PC-9 (cell line): Measurements from ENCODE around the gene SLCO4A1.

Source experiments
- EZH2 ChIP-seq: fragments of 200-600 bp; sonication (generic); IDR thresholded peaks from 2 replicates; pipeline ENCODE4 v1.8.0; 2017; ENCODE audit warnings: antibody characterized with exemption, low read depth
- TF ChIP-seq, protein P1 (sequence below): fragments of 200-600 bp; sonication (generic); conservative IDR thresholded peaks from 2 replicates; pipeline ENCODE4 v1.6.1; 2017; ENCODE audit warnings: mixed run types, antibody characterized with exemption, mild to moderate bottlenecking, moderate library complexity

DNA sequence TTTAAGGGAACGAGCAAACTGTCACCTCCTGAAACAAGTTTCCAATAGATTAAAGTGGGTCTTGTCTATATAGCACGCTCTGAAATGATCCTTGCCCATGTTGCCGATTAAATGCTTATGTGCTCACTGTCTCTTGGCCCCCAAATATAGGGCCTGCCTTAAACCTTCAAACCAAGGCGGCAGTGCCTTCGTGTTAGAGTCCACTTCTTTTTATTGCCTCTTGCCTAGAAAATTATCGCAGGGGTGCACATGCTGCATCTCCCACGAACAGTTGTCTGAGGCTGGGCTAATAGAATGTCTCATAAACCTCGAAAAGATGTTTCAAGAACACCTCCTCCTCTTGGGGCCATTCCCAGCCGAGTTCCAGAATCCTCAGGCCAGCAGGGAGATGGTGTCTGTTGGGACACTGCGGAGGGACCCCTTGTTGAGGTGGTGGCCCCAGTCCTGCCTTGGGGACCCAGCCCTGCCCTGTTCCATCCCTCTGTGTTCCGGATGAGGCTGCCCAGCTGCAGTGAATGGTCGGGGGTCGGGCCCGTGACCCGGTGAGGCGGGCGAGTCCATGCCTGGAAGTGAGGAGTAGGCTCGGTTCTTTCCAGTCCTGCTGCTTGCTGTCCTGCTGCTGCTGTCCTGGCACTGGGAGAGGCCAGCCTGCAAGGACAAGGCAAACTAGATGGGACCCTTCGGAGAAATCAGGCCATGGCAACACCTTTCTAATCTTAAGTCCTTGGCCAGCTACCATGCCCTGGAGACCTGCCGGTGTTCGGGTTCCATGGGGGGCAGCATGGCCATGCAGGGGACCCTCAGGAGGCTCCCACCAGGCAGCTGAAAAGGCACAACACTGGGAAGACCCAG, 34.7 kb upstream of the SLCO4A1 start:
- TF ChIP-seq, protein P1, sequence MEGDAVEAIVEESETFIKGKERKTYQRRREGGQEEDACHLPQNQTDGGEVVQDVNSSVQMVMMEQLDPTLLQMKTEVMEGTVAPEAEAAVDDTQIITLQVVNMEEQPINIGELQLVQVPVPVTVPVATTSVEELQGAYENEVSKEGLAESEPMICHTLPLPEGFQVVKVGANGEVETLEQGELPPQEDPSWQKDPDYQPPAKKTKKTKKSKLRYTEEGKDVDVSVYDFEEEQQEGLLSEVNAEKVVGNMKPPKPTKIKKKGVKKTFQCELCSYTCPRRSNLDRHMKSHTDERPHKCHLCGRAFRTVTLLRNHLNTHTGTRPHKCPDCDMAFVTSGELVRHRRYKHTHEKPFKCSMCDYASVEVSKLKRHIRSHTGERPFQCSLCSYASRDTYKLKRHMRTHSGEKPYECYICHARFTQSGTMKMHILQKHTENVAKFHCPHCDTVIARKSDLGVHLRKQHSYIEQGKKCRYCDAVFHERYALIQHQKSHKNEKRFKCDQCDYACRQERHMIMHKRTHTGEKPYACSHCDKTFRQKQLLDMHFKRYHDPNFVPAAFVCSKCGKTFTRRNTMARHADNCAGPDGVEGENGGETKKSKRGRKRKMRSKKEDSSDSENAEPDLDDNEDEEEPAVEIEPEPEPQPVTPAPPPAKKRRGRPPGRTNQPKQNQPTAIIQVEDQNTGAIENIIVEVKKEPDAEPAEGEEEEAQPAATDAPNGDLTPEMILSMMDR, result no peak
- no peak for TF ChIP-seq EZH2
